GM10266 (cell line): ENCODE results near the gene SENP1.

ENCODE experiments used
- DNase-seq: peaks from one replicate; pipeline ENCODE4 v3.0.0; 2012; ENCODE audit errors: extremely low spot score
- CTCF ChIP-seq: IDR thresholded peaks from 2 replicates; pipeline ENCODE4 v1.5.1; 2012; ENCODE audit warnings: mild to moderate bottlenecking, low read depth; ENCODE audit not compliant: control insufficient read depth, insufficient read depth; ENCODE audit errors: missing control alignments

Gene SENP1

GRCh38 chr12:48053883-48054282, 52.0 kb downstream of the SENP1 start:
- no peak for TF ChIP-seq CTCF
- DNase-seq = no peak

GRCh38 chr12:48053122-48053521, 52.8 kb downstream of the SENP1 start:
- no peak for TF ChIP-seq CTCF
- no peak for DNase-seq

GRCh38 chr12:48051681-48052080, 54.2 kb downstream of the SENP1 start:
- TF ChIP-seq CTCF = no peak
- DNase-seq = no peak

GRCh38 chr12:48050174-48050573, 55.7 kb downstream of the SENP1 start:
- TF ChIP-seq CTCF = no peak
- DNase-seq = no peak

GRCh38 chr12:48045965-48046518, 59.8 kb downstream of the SENP1 start:
- no peak for DNase-seq
- no peak for TF ChIP-seq CTCF

GRCh38 chr12:48045061-48045846, 60.6 kb downstream of the SENP1 start:
- no peak for TF ChIP-seq CTCF
- DNase-seq = no peak

- no peak for TF ChIP-seq CTCF
- no peak for DNase-seq
Observed at GRCh38 chr12:48044396-48044795, 61.5 kb downstream of the SENP1 start.
